Measurements from ENCODE around the gene C5orf15.

C5orf15 gene

GRCh38 chr5:133919148-133920136, 49.0 kb downstream of the C5orf15 start:
- ATAC-seq: no peak

GRCh38 chr5:133918731-133919130, 49.7 kb downstream of the C5orf15 start:
- ATAC-seq: no peak

- no peak for ATAC-seq
Measured at GRCh38 chr5:133918316-133918715, 50.1 kb downstream of the C5orf15 start.

- no peak for ATAC-seq
Measured at GRCh38 chr5:133917785-133918184, 50.6 kb downstream of the C5orf15 start.

GRCh38 chr5:133916914-133917313, 51.5 kb downstream of the C5orf15 start:
- ATAC-seq: no peak

- ATAC-seq: no peak
Measured at GRCh38 chr5:133916479-133916878, 51.9 kb downstream of the C5orf15 start.

GRCh38 chr5:133914434-133914833, 54.0 kb downstream of the C5orf15 start:
- ATAC-seq: no peak

- ATAC-seq: no peak
Measured at GRCh38 chr5:133913413-133914155, 54.8 kb downstream of the C5orf15 start.

- ATAC-seq: no peak
Measured at GRCh38 chr5:133912951-133913350, 55.5 kb downstream of the C5orf15 start.

GRCh38 chr5:133910571-133910970, 57.9 kb downstream of the C5orf15 start:
- no peak for ATAC-seq

GRCh38 chr5:133909603-133910002, 58.8 kb downstream of the C5orf15 start:
- no peak for ATAC-seq

- no peak for ATAC-seq
Measured at GRCh38 chr5:133907075-133907474, 61.4 kb downstream of the C5orf15 start.

GRCh38 chr5:133906303-133906702, 62.1 kb downstream of the C5orf15 start:
- no peak for ATAC-seq

Data from activated CD4-positive, CD25-positive, alpha-beta regulatory T cell treated with anti-CD3 and anti-CD28 coated beads, Interleukin-2, amount 50 U/mL, for 24 hours (primary cell).